ENCODE measurements around the gene PPARA.

GRCh38 chr22:46122511-46122971 lies 27.8 kb upstream of the PPARA start:
- TF ChIP-seq CTCF (IDR thresholded peaks at IDR 0.05; ENCODE audit: extremely low read depth in 1 of 2, insufficient read depth in 1 of 2, low read depth in 1 of 2, low read length in 2 of 2) (peak; percentile 93 to 95), POLR2AphosphoS5 (IDR thresholded peaks at IDR 0.05; ENCODE audit: insufficient read depth, low read depth, low read length) (no peak)
